DOHH2 (cell line): ENCODE data around the gene NOP53.

Source experiments
- H3F3A ChIP-seq: fragments of 200-600 bp; sonication (generic), shearing (Covaris generic); 2 replicates; pipeline ENCODE4 v1.6.0; 2016; ENCODE audit warnings: antibody characterized with exemption, mild to moderate bottlenecking; ENCODE audit not compliant: control insufficient read depth, insufficient read depth
- H3K27ac ChIP-seq: fragments of 200-600 bp; sonication (generic); 2 replicates; pipeline ENCODE4 v1.5.1; 2014; ENCODE audit warnings: low read depth, mild to moderate bottlenecking, low read length, moderate library complexity
- H3K27me3 ChIP-seq: fragments of 200-600 bp; sonication (generic); 2 replicates; pipeline ENCODE4 v1.6.1; 2014; ENCODE audit warnings: mild to moderate bottlenecking, low read length, mixed read lengths; ENCODE audit not compliant: control insufficient read depth
- H3K36me3 ChIP-seq: fragments of 200-600 bp; sonication (generic); 2 replicates; pipeline ENCODE4 v1.6.1; 2014; ENCODE audit warnings: mild to moderate bottlenecking, low read length, moderate library complexity, mixed read lengths; ENCODE audit not compliant: control insufficient read depth
- H3K4me1 ChIP-seq: fragments of 200-600 bp; sonication (generic); 2 replicates; pipeline ENCODE4 v1.6.1; 2014; ENCODE audit warnings: mild to moderate bottlenecking, low read length, mixed read lengths; ENCODE audit not compliant: control insufficient read depth
- H3K4me2 ChIP-seq: fragments of 200-600 bp; sonication (generic); 2 replicates; pipeline ENCODE4 v1.6.0; 2014; ENCODE audit warnings: mild to moderate bottlenecking, low read length, moderate library complexity
- H3K4me3 ChIP-seq: fragments of 200-600 bp; sonication (generic); 2 replicates; pipeline ENCODE4 v1.5.1; 2014; ENCODE audit warnings: mild to moderate bottlenecking, low read length, mixed read lengths
- H3K79me2 ChIP-seq: fragments of 200-600 bp; sonication (generic); 2 replicates; pipeline ENCODE4 v1.6.1; 2014; ENCODE audit warnings: mild to moderate bottlenecking, low read length, mixed read lengths; ENCODE audit not compliant: control insufficient read depth
- H3K9me2 ChIP-seq: fragments of 200-600 bp; sonication (generic); replicated peaks from 2 replicates; pipeline ENCODE4 v1.6.1; 2014; ENCODE audit warnings: mild to moderate bottlenecking, low read length, mixed read lengths; ENCODE audit not compliant: control insufficient read depth
- H3K9me3 ChIP-seq: fragments of 200-600 bp; sonication (generic); 2 replicates; pipeline ENCODE4 v1.6.1; 2014; ENCODE audit warnings: antibody characterized with exemption, low read length, mixed read lengths; ENCODE audit not compliant: control insufficient read depth, insufficient read depth
- H4K20me1 ChIP-seq: fragments of 200-600 bp; sonication (generic); 2 replicates; pipeline ENCODE4 v1.6.0; 2014; ENCODE audit warnings: low read depth, mild to moderate bottlenecking, antibody characterized with exemption, low read length, moderate library complexity; ENCODE audit not compliant: control insufficient read depth, insufficient read depth
- EZH2phosphoT487 ChIP-seq: fragments of 200-600 bp; sonication (generic); IDR thresholded peaks from 2 replicates; pipeline ENCODE4 v1.6.1; 2017; ENCODE audit warnings: borderline replicate concordance, mild to moderate bottlenecking, antibody characterized with exemption, low read length, moderate library complexity, mixed read lengths
- TF ChIP-seq, protein P1 (sequence below): fragments of 200-600 bp; sonication (generic); IDR thresholded peaks from one replicate; pipeline ENCODE4 v1.5.1; 2014; ENCODE audit warnings: antibody characterized with exemption, mild to moderate bottlenecking, low read depth, low read length; ENCODE audit not compliant: poor library complexity, severe bottlenecking

Gene NOP53

DNA sequence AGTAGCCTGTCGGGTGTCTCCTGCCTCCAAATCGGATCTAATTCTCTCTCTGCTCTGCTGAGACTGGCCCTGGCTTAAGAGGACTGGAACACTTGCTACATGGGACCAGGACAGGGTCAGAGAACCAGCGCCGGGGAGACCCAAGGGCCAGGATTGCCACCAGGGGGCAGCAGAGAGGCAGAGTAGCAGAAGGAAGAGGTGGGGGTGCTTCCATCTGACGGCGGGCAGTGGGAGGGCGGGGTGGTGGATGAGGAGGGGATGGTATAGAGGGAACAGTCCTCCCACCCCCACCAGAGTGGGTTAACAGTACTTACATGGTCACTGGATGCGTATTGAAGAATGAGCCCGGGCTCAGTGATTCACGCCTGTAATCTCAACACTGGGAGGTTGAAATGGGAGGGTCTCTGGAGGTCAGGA, 45.1 kb downstream of the NOP53 start:
- no peak for TF ChIP-seq EZH2phosphoT487
- TF ChIP-seq, protein P1, sequence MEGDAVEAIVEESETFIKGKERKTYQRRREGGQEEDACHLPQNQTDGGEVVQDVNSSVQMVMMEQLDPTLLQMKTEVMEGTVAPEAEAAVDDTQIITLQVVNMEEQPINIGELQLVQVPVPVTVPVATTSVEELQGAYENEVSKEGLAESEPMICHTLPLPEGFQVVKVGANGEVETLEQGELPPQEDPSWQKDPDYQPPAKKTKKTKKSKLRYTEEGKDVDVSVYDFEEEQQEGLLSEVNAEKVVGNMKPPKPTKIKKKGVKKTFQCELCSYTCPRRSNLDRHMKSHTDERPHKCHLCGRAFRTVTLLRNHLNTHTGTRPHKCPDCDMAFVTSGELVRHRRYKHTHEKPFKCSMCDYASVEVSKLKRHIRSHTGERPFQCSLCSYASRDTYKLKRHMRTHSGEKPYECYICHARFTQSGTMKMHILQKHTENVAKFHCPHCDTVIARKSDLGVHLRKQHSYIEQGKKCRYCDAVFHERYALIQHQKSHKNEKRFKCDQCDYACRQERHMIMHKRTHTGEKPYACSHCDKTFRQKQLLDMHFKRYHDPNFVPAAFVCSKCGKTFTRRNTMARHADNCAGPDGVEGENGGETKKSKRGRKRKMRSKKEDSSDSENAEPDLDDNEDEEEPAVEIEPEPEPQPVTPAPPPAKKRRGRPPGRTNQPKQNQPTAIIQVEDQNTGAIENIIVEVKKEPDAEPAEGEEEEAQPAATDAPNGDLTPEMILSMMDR, result peak; percentile 95
- H3K36me3 ChIP-seq, result no peaks in the 10 kb centered on the region
- no peaks in the 10 kb centered on the region for H3K79me2 ChIP-seq
- no peaks in the 10 kb centered on the region for H3K4me1 ChIP-seq
- no peak overlapping the region for H3K4me3 ChIP-seq
- no peak overlapping the region for H3K27ac ChIP-seq
- no peaks in the 10 kb centered on the region for H3K9me3 ChIP-seq
- no peaks in the 10 kb centered on the region for H4K20me1 ChIP-seq
- no peaks in the 10 kb centered on the region for H3K27me3 ChIP-seq
- no peak overlapping the region for H3K4me2 ChIP-seq
- no peaks in the 10 kb centered on the region for H3K9me2 ChIP-seq
- no peaks in the 10 kb centered on the region for H3F3A ChIP-seq

DNA sequence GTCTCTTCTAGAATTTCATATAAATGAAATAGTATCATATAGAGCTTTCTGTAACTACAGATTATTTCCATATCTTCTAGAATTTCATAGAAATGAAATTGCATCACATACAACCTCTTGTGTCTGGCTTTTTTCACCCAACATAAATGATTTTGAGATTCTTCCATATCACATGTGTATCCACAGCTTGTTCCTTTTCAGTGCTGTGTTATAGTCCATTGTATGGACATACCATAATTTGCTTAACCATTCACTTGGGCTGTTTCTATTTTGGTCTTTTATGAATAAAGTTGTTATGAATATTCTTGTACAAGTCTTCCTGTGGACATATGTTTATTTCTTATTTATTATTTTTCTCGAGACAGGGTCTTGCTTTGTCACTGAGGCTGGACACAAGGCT, 47.3 kb downstream of the NOP53 start:
- no peaks in the 10 kb centered on the region for H3F3A ChIP-seq
- no peaks in the 10 kb centered on the region for H3K79me2 ChIP-seq
- no peaks in the 10 kb centered on the region for H3K27me3 ChIP-seq

DNA sequence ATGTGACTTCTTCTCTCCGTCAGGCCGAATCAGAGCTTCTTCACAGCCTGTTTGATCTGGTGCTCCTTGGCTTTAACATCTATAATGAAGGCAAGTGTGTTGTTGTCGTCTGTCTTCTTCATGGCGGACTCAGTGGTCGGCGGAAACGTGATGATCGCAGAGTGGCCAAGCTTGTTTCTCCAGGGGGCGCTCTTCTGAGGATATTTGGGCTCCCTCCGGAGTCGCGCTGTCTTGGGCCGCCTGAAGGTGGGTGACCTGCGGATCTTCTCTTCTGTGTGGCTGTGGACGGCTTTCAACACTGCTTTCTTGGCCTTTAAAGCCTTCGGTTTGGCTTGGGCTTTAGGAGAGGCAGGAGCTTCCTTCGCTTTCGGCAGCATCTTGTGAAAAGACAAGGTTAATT, 49.2 kb downstream of the NOP53 start:
- H4K20me1 ChIP-seq, result no peaks in the 10 kb centered on the region

More for the DNA sequence above, 47.3 kb downstream of the NOP53 start:
- TF ChIP-seq EZH2phosphoT487, result no peak
- TF ChIP-seq, protein P1, result no peak
- no peaks in the 10 kb centered on the region for H4K20me1 ChIP-seq
- no peak overlapping the region for H3K4me2 ChIP-seq
- H3K4me1 ChIP-seq, result no peaks in the 10 kb centered on the region
- H3K4me3 ChIP-seq, result no peak overlapping the region
- no peak overlapping the region for H3K27ac ChIP-seq
- H3K9me3 ChIP-seq, result no peaks in the 10 kb centered on the region
- no peaks in the 10 kb centered on the region for H3K9me2 ChIP-seq
- H3K36me3 ChIP-seq, result no peaks in the 10 kb centered on the region

More for the DNA sequence above, 49.2 kb downstream of the NOP53 start:
- H3K9me2 ChIP-seq, result no peaks in the 10 kb centered on the region
- H3K79me2 ChIP-seq, result no peaks in the 10 kb centered on the region
- no peaks in the 10 kb centered on the region for H3K36me3 ChIP-seq
- no peak overlapping the region for H3K4me3 ChIP-seq
- no peaks in the 10 kb centered on the region for H3K4me1 ChIP-seq
- H3K27ac ChIP-seq, result no peak overlapping the region
- no peak overlapping the region for H3K4me2 ChIP-seq
- TF ChIP-seq, protein P1, result peak; percentile 37
- TF ChIP-seq EZH2phosphoT487, result no peak
- H3K27me3 ChIP-seq, result no peaks in the 10 kb centered on the region
- H3K9me3 ChIP-seq, result no peaks in the 10 kb centered on the region
- no peaks in the 10 kb centered on the region for H3F3A ChIP-seq
